ENCODE measurements around the gene TNFRSF25. TPM values are rescaled to one million over a fixed set of nuclear protein-coding genes. Genes with fewer than 3 reads are reported as not detected.

Gene TNFRSF25
- total RNA-seq, 2 donors from 2014 or later, result 9.5 to 48.2 TPM

DNA sequence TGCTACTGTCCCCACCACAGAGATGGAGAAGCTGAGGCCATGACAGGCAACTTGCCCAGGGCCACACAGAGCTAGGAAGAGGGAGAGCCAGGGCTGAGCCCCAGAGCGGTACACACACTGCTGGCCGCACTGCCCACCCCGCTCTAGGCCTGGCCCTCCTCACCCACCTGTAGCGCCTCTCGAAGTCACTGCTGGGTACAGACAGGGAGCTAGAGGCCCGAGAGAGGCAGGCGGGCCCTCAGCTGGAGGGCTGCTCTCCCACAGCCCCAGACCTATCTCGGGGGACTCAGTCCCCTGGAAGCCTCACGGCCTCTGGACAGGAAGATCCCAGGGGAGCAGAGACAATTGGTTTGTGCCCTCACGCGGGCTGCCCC is 42.8 kb upstream of the TNFRSF25 start:
- H3K9me3 ChIP-seq, result no peaks in the 10 kb centered on the region
- H3K27me3 ChIP-seq (replicated peaks; ENCODE audit: insufficient read depth), result no peaks in the 10 kb centered on the region
- ATAC-seq (ENCODE audit: insufficient number of reproducible peaks, low FRiP score, low read depth), result no peak
- no peak overlapping the region for H3K27ac ChIP-seq
- H3K36me3 ChIP-seq, result no peaks in the 10 kb centered on the region
- no peak for DNase-seq (ENCODE audit: low spot score)
- no peak for TF ChIP-seq CTCF (IDR thresholded peaks at IDR 0.05)
- H3K4me1 ChIP-seq (ENCODE audit: control insufficient read depth in 1 of 2, low read depth in 2 of 2), result peaks cover 11 to 21% of the 10 kb centered on the region in 2 donors
- H3K4me3 ChIP-seq, result no peak overlapping the region

- no peaks in the 10 kb centered on the region for H3K36me3 ChIP-seq
- H3K27ac ChIP-seq, result no peak overlapping the region
- TF ChIP-seq CTCF (IDR thresholded peaks at IDR 0.05), result no peak
- no peaks in the 10 kb centered on the region for H3K27me3 ChIP-seq (replicated peaks; ENCODE audit: insufficient read depth)
- H3K4me3 ChIP-seq, result no peak overlapping the region
- no peaks in the 10 kb centered on the region for H3K9me3 ChIP-seq
- DNase-seq (ENCODE audit: low spot score) (no peak), ATAC-seq (ENCODE audit: insufficient number of reproducible peaks, low FRiP score, low read depth) (no peak)
- H3K4me1 ChIP-seq (ENCODE audit: control insufficient read depth in 1 of 2, low read depth in 2 of 2), result peaks cover 9 to 16% of the 10 kb centered on the region in 2 donors
Measured at GRCh38 chr1:6508154-6508815, 42.3 kb upstream of the TNFRSF25 start.

- Histone ChIP-seq H3K4me1 (ENCODE audit: control insufficient read depth in 1 of 2, low read depth in 2 of 2) (peaks cover 15 to 22% of the 10 kb centered on the region in 2 donors), H3K27ac (no peak overlapping the region), H3K36me3 (no peaks in the 10 kb centered on the region), H3K4me3 (no peak overlapping the region), H3K27me3 (replicated peaks; ENCODE audit: insufficient read depth) (no peaks in the 10 kb centered on the region), H3K9me3 (no peaks in the 10 kb centered on the region)
- TF ChIP-seq CTCF (IDR thresholded peaks at IDR 0.05), result no peak
- no peak for DNase-seq (ENCODE audit: low spot score)
- ATAC-seq (ENCODE audit: insufficient number of reproducible peaks, low FRiP score, low read depth), result no peak
Measured at GRCh38 chr1:6507461-6507911, 41.5 kb upstream of the TNFRSF25 start.

DNA sequence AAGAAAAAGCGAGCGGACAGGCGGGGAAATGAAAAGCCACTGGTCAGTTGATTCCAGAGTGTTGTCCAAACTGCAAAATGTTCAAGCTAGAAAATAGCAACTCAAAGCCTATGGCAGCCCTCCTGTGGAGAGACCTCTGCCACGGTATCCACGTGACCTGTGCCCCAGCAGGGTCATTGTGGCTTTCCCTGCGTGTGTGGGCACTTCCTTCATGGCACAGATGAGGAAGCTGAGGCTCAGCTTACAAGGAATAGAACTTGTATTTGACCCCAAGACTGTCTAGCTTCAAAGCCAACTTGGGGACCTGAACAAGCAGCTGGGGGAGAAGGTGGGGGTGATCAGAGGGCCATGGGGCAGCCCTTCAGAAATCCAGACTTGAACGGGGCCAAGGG is 41.1 kb upstream of the TNFRSF25 start:
- TF ChIP-seq CTCF (IDR thresholded peaks at IDR 0.05), result no peak
- H3K27me3 ChIP-seq (replicated peaks; ENCODE audit: insufficient read depth), result no peaks in the 10 kb centered on the region
- no peak overlapping the region for H3K27ac ChIP-seq
- peaks cover 19 to 27% of the 10 kb centered on the region in 2 donors for H3K4me1 ChIP-seq (ENCODE audit: control insufficient read depth in 1 of 2, low read depth in 2 of 2)
- no peaks in the 10 kb centered on the region for H3K36me3 ChIP-seq
- no peak overlapping the region for H3K4me3 ChIP-seq
- no peak for DNase-seq (ENCODE audit: low spot score)
- ATAC-seq (ENCODE audit: insufficient number of reproducible peaks, low FRiP score, low read depth), result no peak
- H3K9me3 ChIP-seq, result no peaks in the 10 kb centered on the region

- TF ChIP-seq CTCF (IDR thresholded peaks at IDR 0.05), result no peak
- no peaks in the 10 kb centered on the region for H3K27me3 ChIP-seq (replicated peaks; ENCODE audit: insufficient read depth)
- no peak overlapping the region for H3K27ac ChIP-seq
- DNase-seq (ENCODE audit: low spot score) (no peak), ATAC-seq (ENCODE audit: insufficient number of reproducible peaks, low FRiP score, low read depth) (no peak)
- H3K4me3 ChIP-seq, result no peak overlapping the region
- H3K9me3 ChIP-seq, result no peaks in the 10 kb centered on the region
- H3K36me3 ChIP-seq, result no peaks in the 10 kb centered on the region
- H3K4me1 ChIP-seq (ENCODE audit: control insufficient read depth in 1 of 2, low read depth in 2 of 2), result peaks cover 25 to 33% of the 10 kb centered on the region in 2 donors
Measured at GRCh38 chr1:6506210-6507036, 40.5 kb upstream of the TNFRSF25 start.
